SK-N-SH treated with all-trans-retinoic acid at 6 μM for 48 hours (cell line): ENCODE results near the gene FGFBP3.

Experiments
- ATAC-seq: fragments of 200-7000 bp; cut with Tn5 transposase; 3 replicates; pipeline ENCODE4 v1.9.1; 2020; ENCODE audit warnings: mild to moderate bottlenecking, moderate library complexity
- ARNTL ChIP-seq: fragments of 450-650 bp; formaldehyde crosslinking; IDR thresholded peaks from 2 replicates; pipeline ENCODE4 v1.5.0; 2020; ENCODE audit warnings: low read depth, mild to moderate bottlenecking, moderate library complexity, borderline replicate concordance
- BACH2 ChIP-seq: fragments of 250-450 bp; sonication (Bioruptor Pico); IDR thresholded peaks from 2 replicates; pipeline ENCODE4 v1.9.0; 2021; ENCODE audit warnings: mild to moderate bottlenecking, borderline replicate concordance
- CSDC2 ChIP-seq: fragments of 250-450 bp; sonication (Bioruptor Pico); IDR thresholded peaks from 2 replicates; pipeline ENCODE4 v1.5.0; 2020; ENCODE audit warnings: mild to moderate bottlenecking, moderate library complexity
- ESRRG ChIP-seq: fragments of 250-450 bp; sonication (Bioruptor Pico); IDR thresholded peaks from 2 replicates; pipeline ENCODE4 v1.6.1; 2021; ENCODE audit warnings: mild to moderate bottlenecking
- GLIS3 ChIP-seq: fragments of 250-450 bp; sonication (Bioruptor Pico); IDR thresholded peaks from 2 replicates; pipeline ENCODE4 v1.5.0; 2020; ENCODE audit warnings: mild to moderate bottlenecking, moderate library complexity
- ISL1 ChIP-seq: fragments of 250-450 bp; sonication (Bioruptor Pico); IDR thresholded peaks from 2 replicates; pipeline ENCODE4 v2.1.2; 2022; ENCODE audit warnings: mild to moderate bottlenecking, moderate library complexity
- OSR1 ChIP-seq: fragments of 250-450 bp; sonication (Bioruptor Pico); IDR thresholded peaks from 2 replicates; pipeline ENCODE4 v1.8.0; 2022; ENCODE audit warnings: moderate library complexity, mild to moderate bottlenecking, inconsistent platforms
- PPARA ChIP-seq: fragments of 250-450 bp; sonication (Bioruptor Pico); IDR thresholded peaks from 2 replicates; pipeline ENCODE4 v1.5.0; 2020; ENCODE audit warnings: mild to moderate bottlenecking, borderline replicate concordance
- RARB ChIP-seq: fragments of 250-450 bp; sonication (Bioruptor Pico); IDR thresholded peaks from 2 replicates; pipeline ENCODE4 v1.8.0; 2021; ENCODE audit warnings: mild to moderate bottlenecking, moderate library complexity
- SNAI2 ChIP-seq: fragments of 250-450 bp; sonication (Bioruptor Pico); IDR thresholded peaks from 2 replicates; pipeline ENCODE4 v1.5.0; 2020; ENCODE audit warnings: mild to moderate bottlenecking, moderate library complexity
- TCF4 ChIP-seq: fragments of 250-450 bp; sonication (Bioruptor Pico); IDR thresholded peaks from 2 replicates; pipeline ENCODE4 v1.8.0; 2021; ENCODE audit warnings: mild to moderate bottlenecking, moderate library complexity, borderline replicate concordance
- TOX ChIP-seq: fragments of 250-450 bp; sonication (Bioruptor Pico); IDR thresholded peaks from 2 replicates; pipeline ENCODE4 v1.8.0; 2021; ENCODE audit warnings: mild to moderate bottlenecking, moderate library complexity, borderline replicate concordance
- ZC3H10 ChIP-seq: fragments of 250-450 bp; sonication (Bioruptor Pico); IDR thresholded peaks from 2 replicates; pipeline ENCODE4 v1.5.1; 2021; ENCODE audit warnings: mild to moderate bottlenecking, moderate library complexity
- ZFP3 ChIP-seq: fragments of 250-450 bp; sonication (Bioruptor Pico); IDR thresholded peaks from 2 replicates; pipeline ENCODE4 v1.5.0; 2020; ENCODE audit warnings: mild to moderate bottlenecking, moderate library complexity
- ZNF70 ChIP-seq: fragments of 450-650 bp; formaldehyde crosslinking; IDR thresholded peaks from 2 replicates; pipeline ENCODE4 v1.5.0; 2020; ENCODE audit warnings: mild to moderate bottlenecking, moderate library complexity
- ZNF8 ChIP-seq: fragments of 450-650 bp; formaldehyde crosslinking; IDR thresholded peaks from 2 replicates; pipeline ENCODE4 v1.5.0; 2020; ENCODE audit warnings: mild to moderate bottlenecking, moderate library complexity
- TF ChIP-seq, protein P1 (sequence below): fragments of 250-450 bp; sonication (Bioruptor Pico); IDR thresholded peaks from 2 replicates; pipeline ENCODE4 v1.5.1; 2021; ENCODE audit warnings: mild to moderate bottlenecking, moderate library complexity
- TF ChIP-seq, protein P2 (sequence below): fragments of 250-450 bp; sonication (Bioruptor Pico); IDR thresholded peaks from 2 replicates; pipeline ENCODE4 v1.5.1; 2020; ENCODE audit warnings: low read depth, mild to moderate bottlenecking, moderate library complexity
- TF ChIP-seq, protein P3 (sequence below): fragments of 250-450 bp; sonication (Bioruptor Pico); IDR thresholded peaks from 2 replicates; pipeline ENCODE4 v1.8.0; 2020; ENCODE audit warnings: mild to moderate bottlenecking, moderate library complexity, borderline replicate concordance

Gene FGFBP3

DNA sequence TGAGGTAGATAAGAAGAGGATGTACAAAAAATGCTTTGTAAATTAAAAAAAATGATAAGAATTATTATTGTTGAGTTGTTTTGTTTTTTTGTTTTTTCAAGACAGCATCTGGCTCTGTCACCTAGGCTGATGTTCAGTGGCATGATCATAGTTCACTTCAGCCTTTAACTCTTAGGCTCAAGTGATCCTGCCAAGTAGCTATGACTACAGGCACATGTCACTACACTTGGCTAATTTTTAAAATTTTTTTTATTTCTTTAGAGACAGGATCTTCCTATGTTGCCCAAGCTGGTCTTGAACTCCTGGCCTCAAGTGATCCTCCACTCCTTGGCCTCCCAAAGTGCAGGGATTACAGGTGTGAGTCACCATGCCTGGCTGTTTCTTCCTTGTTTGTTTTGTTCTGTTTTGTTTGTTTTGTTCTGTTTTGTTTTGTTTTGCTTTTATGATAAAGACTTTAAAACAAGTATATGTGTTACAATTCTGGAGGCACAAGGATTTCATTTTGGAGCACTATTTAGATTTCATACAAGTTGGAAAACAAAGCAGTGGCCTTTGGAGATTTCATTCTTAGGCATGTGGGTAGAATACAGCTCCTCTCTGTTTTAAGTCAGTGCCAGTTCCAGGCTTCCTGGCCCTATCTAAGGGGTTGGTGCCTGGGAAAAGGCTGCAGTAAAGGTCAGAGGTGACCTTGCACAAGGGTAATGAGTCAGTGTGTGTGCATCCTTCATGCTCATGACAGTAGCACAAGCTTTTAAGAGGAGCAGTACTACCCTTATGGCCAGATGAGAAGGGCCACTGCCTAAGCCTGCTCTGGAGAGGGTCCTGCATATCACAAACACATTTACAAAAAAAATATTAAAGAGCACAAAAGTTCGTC is 17.9 kb downstream of the FGFBP3 start:
- no peak for ATAC-seq
- TF ChIP-seq GLIS3 (CRISPR knock-in tag) (no peak), SNAI2 (no peak), RARB (CRISPR knock-in tag) (no peak), TOX (CRISPR knock-in tag) (no peak), ARNTL (CRISPR knock-in tag) (no peak), CSDC2 (CRISPR knock-in tag) (no peak), ZFP3 (CRISPR knock-in tag) (no peak), ZNF70 (CRISPR knock-in tag) (no peak), BACH2 (CRISPR knock-in tag) (no peak), ZNF8 (no peak), TCF4 (CRISPR knock-in tag) (no peak), ESRRG (no peak)
- TF ChIP-seq, protein P1, sequence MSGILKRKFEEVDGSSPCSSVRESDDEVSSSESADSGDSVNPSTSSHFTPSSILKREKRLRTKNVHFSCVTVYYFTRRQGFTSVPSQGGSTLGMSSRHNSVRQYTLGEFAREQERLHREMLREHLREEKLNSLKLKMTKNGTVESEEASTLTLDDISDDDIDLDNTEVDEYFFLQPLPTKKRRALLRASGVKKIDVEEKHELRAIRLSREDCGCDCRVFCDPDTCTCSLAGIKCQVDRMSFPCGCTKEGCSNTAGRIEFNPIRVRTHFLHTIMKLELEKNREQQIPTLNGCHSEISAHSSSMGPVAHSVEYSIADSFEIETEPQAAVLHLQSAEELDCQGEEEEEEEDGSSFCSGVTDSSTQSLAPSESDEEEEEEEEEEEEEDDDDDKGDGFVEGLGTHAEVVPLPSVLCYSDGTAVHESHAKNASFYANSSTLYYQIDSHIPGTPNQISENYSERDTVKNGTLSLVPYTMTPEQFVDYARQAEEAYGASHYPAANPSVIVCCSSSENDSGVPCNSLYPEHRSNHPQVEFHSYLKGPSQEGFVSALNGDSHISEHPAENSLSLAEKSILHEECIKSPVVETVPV (CRISPR knock-in tag) = no peak
- TF ChIP-seq, protein P2, sequence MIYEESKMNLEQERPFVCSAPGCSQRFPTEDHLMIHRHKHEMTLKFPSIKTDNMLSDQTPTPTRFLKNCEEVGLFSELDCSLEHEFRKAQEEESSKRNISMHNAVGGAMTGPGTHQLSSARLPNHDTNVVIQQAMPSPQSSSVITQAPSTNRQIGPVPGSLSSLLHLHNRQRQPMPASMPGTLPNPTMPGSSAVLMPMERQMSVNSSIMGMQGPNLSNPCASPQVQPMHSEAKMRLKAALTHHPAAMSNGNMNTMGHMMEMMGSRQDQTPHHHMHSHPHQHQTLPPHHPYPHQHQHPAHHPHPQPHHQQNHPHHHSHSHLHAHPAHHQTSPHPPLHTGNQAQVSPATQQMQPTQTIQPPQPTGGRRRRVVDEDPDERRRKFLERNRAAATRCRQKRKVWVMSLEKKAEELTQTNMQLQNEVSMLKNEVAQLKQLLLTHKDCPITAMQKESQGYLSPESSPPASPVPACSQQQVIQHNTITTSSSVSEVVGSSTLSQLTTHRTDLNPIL (CRISPR knock-in tag) = no peak
- TF ChIP-seq, protein P3, sequence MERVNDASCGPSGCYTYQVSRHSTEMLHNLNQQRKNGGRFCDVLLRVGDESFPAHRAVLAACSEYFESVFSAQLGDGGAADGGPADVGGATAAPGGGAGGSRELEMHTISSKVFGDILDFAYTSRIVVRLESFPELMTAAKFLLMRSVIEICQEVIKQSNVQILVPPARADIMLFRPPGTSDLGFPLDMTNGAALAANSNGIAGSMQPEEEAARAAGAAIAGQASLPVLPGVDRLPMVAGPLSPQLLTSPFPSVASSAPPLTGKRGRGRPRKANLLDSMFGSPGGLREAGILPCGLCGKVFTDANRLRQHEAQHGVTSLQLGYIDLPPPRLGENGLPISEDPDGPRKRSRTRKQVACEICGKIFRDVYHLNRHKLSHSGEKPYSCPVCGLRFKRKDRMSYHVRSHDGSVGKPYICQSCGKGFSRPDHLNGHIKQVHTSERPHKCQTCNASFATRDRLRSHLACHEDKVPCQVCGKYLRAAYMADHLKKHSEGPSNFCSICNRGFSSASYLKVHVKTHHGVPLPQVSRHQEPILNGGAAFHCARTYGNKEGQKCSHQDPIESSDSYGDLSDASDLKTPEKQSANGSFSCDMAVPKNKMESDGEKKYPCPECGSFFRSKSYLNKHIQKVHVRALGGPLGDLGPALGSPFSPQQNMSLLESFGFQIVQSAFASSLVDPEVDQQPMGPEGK (CRISPR knock-in tag) = no peak
- TF ChIP-seq, all 23 proteins: peak for 0

DNA sequence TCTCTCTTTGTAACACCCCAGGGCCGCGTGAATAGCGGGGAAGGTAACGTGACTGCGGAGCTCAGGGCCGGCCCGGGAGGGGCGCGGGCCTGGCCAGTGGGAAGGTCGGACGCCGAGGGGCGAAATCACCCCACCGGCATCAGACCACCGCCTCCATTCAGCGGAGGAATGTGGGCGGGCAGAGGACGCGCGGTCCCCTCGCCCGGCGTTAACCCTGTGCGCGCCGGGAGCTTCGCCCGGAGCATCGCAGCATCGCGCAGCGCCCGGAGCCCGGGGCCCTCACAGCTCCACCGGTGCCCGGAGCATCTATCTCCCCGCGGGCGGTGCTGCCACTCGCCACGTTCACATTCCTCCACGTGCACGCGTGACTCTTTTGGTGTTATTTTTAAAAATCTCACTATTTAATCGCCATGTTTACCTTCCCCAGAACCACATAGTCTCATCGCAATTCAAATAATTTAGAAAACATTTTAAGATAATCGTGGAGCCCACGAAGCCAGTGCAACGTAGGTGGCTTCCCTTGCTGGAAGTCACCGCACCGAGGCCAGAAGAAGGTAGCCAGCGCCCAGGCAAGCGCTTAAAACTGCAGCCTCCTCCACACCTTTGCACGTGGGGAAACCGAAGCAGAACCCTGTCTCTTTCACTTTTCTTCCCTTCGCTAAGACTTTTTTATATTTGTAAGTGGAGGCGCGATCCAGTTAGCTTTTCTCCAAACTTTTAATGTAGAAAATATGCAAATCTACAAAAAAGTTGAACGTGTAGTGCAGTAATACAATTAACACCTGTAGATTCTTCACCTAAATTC is 21.8 kb downstream of the FGFBP3 start:
- peak; percentile 49; the same call in 1 of the 2 replicates for TF ChIP-seq ZFP3 (CRISPR knock-in tag)
- TF ChIP-seq RARB (CRISPR knock-in tag) = no peak
- TF ChIP-seq ARNTL (CRISPR knock-in tag) = no peak
- no peak for TF ChIP-seq TOX (CRISPR knock-in tag)
- TF ChIP-seq, protein P1 (CRISPR knock-in tag) = no peak
- TF ChIP-seq ZC3H10 (CRISPR knock-in tag) = no peak
- TF ChIP-seq ZNF8 = no peak
- TF ChIP-seq PPARA = no peak
- ATAC-seq = peak; percentile 89

DNA sequence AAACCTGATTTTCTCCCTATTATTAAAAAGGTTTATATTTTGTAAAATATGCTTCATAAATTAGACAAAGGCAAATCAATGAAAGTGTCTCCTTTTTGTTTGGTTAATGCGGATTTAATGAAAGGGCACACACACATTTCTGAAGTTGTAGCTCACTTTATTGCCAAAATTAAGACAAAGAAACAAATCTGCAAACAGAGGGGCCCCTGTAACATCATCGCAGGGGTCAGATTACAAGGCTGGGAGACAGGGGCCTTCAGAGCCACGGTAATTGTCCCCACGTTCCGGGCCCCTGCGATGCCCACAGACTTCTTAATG is 22.4 kb downstream of the FGFBP3 start:
- TF ChIP-seq BACH2 (CRISPR knock-in tag) = no peak
- no peak for TF ChIP-seq ZNF8
- TF ChIP-seq PPARA = no peak
- TF ChIP-seq OSR1 = no peak
- TF ChIP-seq ESRRG = no peak
- no peak for TF ChIP-seq ZNF70 (CRISPR knock-in tag)
- TF ChIP-seq ZFP3 (CRISPR knock-in tag) = no peak
- no peak for TF ChIP-seq SNAI2
- no peak for TF ChIP-seq CSDC2 (CRISPR knock-in tag)
- TF ChIP-seq, protein P2 (CRISPR knock-in tag) = no peak
- TF ChIP-seq ZC3H10 (CRISPR knock-in tag) = no peak
- TF ChIP-seq ISL1 (CRISPR knock-in tag) = no peak
- no peak for ATAC-seq
